Panc1 (cell line): ENCODE measurements around the gene SFMBT1. TPM values are rescaled to one million over a fixed set of nuclear protein-coding genes. Genes with fewer than 3 reads are reported as not detected.

Experiments used
- ATAC-seq: fragments of 200-7000 bp; cut with Tn5 transposase; 2 replicates; pipeline ENCODE4 v1.9.1; 2020; ENCODE audit warnings: mild to moderate bottlenecking, moderate library complexity
- BruUV-seq: library from RNA; stranded (reverse); fragments of 400-500 nt; replicated peaks from 2 replicates; lab custom pipeline; 2021; lab: Mats Ljungman, UMichigan
- CTCF ChIA-PET: fragments of 300-600 bp; sonication (Branson Sonifier 250); formaldehyde crosslinking; loops from one replicate; lab custom pipeline; 2022; ENCODE audit warnings: antibody characterized with exemption; lab: Charles Lee
- POLR2A ChIA-PET: fragments of 300-600 bp; sonication (Branson Sonifier 250); formaldehyde crosslinking; loops from one replicate; lab custom pipeline; 2022; ENCODE audit warnings: antibody characterized with exemption; lab: Charles Lee
- DNase-seq: peaks from one replicate; pipeline ENCODE4 v3.0.0-alpha.2; 2010; ENCODE audit warnings: low read depth, low spot score
- H3K27ac ChIP-seq: 2 replicates; pipeline ENCODE4 v1.5.1; 2011; ENCODE audit warnings: mild to moderate bottlenecking, low read length, inconsistent platforms
- H3K27me3 ChIP-seq: fragments of 200-500 bp; sonication (Bioruptor generic); 2 replicates; pipeline ENCODE4 v1.6.0; 2014; ENCODE audit warnings: low read length, inconsistent platforms; ENCODE audit not compliant: control insufficient read depth, insufficient read depth
- H3K36me3 ChIP-seq: fragments of 200-500 bp; sonication (Bioruptor generic); 2 replicates; pipeline ENCODE4 v1.5.1; 2014; ENCODE audit warnings: inconsistent platforms, mild to moderate bottlenecking, low read length, moderate library complexity; ENCODE audit not compliant: control insufficient read depth, insufficient read depth
- H3K4me1 ChIP-seq: 2 replicates; pipeline ENCODE4 v1.5.1; 2011; ENCODE audit warnings: inconsistent platforms, mild to moderate bottlenecking, low read length, moderate library complexity; ENCODE audit not compliant: control insufficient read depth, insufficient read depth
- H3K4me3 ChIP-seq, 2 experiments: 2 replicates each; pipeline ENCODE4 v1.5.1; 2011 to 2012; ENCODE audit warnings: low read depth in 2 of 2, low read length in 2 of 2, mild to moderate bottlenecking in 2 of 2, inconsistent platforms in 1 of 2, moderate library complexity in 1 of 2
- H3K9me3 ChIP-seq: fragments of 200-500 bp; sonication (Bioruptor generic); 2 replicates; pipeline ENCODE4 v1.5.1; 2014; ENCODE audit warnings: low read depth, mild to moderate bottlenecking, inconsistent platforms, low read length, moderate library complexity; ENCODE audit not compliant: control insufficient read depth, insufficient read depth
- POLR2AphosphoS5 ChIP-seq: IDR thresholded peaks from 2 replicates; pipeline ENCODE4 v1.6.1; 2012; ENCODE audit warnings: mild to moderate bottlenecking, low read depth, low read length, moderate library complexity
- SIN3A ChIP-seq: IDR thresholded peaks from 2 replicates; pipeline ENCODE4 v1.6.1; 2012; ENCODE audit warnings: low read depth, mild to moderate bottlenecking, low read length, moderate library complexity, borderline replicate concordance; ENCODE audit not compliant: insufficient read depth
- TCF7L2 ChIP-seq: IDR thresholded peaks from 2 replicates; pipeline ENCODE4 v1.6.1; 2011; ENCODE audit warnings: mild to moderate bottlenecking, low read depth, low read length, inconsistent platforms
- in situ Hi-C: cut with HindIII; loops from 2 replicates; pipeline ENCODE4 v1.10.0; 2016; ENCODE audit warnings: low sequenced_read_pairs, low pct_unique_long_range_greater_than_20kb
- intact Hi-C: fragments of 100-400 bp; cut with micrococcal nuclease; formaldehyde crosslinking; loops from one replicate; pipeline ENCODE4 v1.10.0; 2022; ENCODE audit not compliant: unreplicated experiment
- total RNA-seq: library from RNA; stranded (reverse); gene quantifications from one replicate; pipeline ENCODE4 v1.2.1, GENCODE V29; 2021; ENCODE audit not compliant: unreplicated experiment
- TF ChIP-seq, protein P1 (sequence below), 2 experiments: IDR thresholded peaks; 2 replicates each; pipeline ENCODE4 v1.6.1; 2011 to 2012; ENCODE audit warnings: low read depth in 2 of 2, control low read depth in 1 of 2, low read length in 1 of 2, mild to moderate bottlenecking in 1 of 2, moderate library complexity in 1 of 2; ENCODE audit not compliant: insufficient read depth in 1 of 2
- TF ChIP-seq, protein P2 (sequence below): fragments of 450-650 bp; IDR thresholded peaks from 2 replicates; pipeline ENCODE4 v1.5.1; 2017; ENCODE audit warnings: mild to moderate bottlenecking

The SFMBT1 gene
- total RNA-seq, 1 experiment from 2014 or later: 24.4 TPM

DNA sequence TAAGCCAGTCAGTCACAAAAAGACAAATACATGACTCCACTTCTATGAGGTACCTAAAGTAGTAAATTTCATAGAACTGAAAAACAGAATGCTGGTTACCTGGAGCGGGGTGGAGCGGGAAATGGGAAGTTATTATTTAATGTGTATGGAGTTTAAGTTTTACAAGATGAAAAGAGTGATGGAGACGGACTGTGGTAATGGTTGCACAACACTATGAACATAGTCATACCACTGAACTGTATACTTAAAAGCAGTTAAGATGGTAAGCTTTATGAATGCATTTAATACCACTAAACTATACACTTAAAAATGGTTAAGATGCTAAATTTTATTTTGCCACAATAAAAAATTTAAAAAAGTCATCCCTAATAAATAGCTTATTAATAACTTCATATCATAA lies 23.2 kb downstream of the SFMBT1 start:
- no TSS peak for BruUV-seq
- intact Hi-C loops (no loop called here), in situ Hi-C loops (no loop called here)
- DNase-seq: no peak
- Histone ChIP-seq H3K27me3 (no peaks in the 10 kb centered on the region), H3K36me3 (no peaks in the 10 kb centered on the region), H3K27ac (no peak overlapping the region), H3K4me3 (no peak overlapping the region), H3K9me3 (no peaks in the 10 kb centered on the region), H3K4me1 (peaks cover 7% of the 10 kb centered on the region)
- no peak for TF ChIP-seq POLR2AphosphoS5
- no peak for TF ChIP-seq SIN3A
- TF ChIP-seq TCF7L2: no peak
- TF ChIP-seq, protein P1, sequence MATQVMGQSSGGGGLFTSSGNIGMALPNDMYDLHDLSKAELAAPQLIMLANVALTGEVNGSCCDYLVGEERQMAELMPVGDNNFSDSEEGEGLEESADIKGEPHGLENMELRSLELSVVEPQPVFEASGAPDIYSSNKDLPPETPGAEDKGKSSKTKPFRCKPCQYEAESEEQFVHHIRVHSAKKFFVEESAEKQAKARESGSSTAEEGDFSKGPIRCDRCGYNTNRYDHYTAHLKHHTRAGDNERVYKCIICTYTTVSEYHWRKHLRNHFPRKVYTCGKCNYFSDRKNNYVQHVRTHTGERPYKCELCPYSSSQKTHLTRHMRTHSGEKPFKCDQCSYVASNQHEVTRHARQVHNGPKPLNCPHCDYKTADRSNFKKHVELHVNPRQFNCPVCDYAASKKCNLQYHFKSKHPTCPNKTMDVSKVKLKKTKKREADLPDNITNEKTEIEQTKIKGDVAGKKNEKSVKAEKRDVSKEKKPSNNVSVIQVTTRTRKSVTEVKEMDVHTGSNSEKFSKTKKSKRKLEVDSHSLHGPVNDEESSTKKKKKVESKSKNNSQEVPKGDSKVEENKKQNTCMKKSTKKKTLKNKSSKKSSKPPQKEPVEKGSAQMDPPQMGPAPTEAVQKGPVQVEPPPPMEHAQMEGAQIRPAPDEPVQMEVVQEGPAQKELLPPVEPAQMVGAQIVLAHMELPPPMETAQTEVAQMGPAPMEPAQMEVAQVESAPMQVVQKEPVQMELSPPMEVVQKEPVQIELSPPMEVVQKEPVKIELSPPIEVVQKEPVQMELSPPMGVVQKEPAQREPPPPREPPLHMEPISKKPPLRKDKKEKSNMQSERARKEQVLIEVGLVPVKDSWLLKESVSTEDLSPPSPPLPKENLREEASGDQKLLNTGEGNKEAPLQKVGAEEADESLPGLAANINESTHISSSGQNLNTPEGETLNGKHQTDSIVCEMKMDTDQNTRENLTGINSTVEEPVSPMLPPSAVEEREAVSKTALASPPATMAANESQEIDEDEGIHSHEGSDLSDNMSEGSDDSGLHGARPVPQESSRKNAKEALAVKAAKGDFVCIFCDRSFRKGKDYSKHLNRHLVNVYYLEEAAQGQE (IDR thresholded peaks at IDR 0.05; ENCODE audit: insufficient read depth in 1 of 2, low read depth in 2 of 2, low read length in 1 of 2): no peak
- TF ChIP-seq, protein P2, sequence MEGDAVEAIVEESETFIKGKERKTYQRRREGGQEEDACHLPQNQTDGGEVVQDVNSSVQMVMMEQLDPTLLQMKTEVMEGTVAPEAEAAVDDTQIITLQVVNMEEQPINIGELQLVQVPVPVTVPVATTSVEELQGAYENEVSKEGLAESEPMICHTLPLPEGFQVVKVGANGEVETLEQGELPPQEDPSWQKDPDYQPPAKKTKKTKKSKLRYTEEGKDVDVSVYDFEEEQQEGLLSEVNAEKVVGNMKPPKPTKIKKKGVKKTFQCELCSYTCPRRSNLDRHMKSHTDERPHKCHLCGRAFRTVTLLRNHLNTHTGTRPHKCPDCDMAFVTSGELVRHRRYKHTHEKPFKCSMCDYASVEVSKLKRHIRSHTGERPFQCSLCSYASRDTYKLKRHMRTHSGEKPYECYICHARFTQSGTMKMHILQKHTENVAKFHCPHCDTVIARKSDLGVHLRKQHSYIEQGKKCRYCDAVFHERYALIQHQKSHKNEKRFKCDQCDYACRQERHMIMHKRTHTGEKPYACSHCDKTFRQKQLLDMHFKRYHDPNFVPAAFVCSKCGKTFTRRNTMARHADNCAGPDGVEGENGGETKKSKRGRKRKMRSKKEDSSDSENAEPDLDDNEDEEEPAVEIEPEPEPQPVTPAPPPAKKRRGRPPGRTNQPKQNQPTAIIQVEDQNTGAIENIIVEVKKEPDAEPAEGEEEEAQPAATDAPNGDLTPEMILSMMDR: no peak
- ChIA-PET POLR2A (no interaction called here), CTCF (no interaction called here)
- no peak for ATAC-seq

DNA sequence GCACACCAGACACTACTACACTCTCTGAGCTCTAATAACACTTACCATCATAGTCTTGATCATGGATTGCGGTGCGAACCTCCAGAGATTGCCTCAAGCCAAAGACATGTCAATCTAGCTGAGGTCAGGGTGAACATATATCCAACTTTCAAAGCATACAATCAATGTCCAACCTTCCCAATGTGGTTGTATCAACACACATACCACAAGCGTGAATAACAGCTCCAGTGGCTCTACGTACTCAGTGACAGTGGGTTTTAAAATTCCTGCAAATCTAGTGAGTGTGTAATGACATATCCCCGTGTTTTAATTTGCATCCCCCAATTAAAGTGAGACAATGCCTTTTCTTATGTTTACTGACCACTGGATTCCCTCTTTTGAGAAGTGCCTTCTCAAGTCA lies 29.6 kb downstream of the SFMBT1 start:
- Histone ChIP-seq H3K36me3 (no peaks in the 10 kb centered on the region), H3K4me3 (no peak overlapping the region), H3K27ac (no peak overlapping the region), H3K4me1 (peaks cover 2% of the 10 kb centered on the region), H3K27me3 (no peaks in the 10 kb centered on the region), H3K9me3 (no peaks in the 10 kb centered on the region)
- DNase-seq: no peak
- ChIA-PET CTCF (no interaction called here), POLR2A (no interaction called here)
- intact Hi-C loops: no loop called here
- BruUV-seq: TSS peak; percentile 22
- in situ Hi-C loops: no loop called here
- ATAC-seq: no peak
- TF ChIP-seq TCF7L2 (no peak), SIN3A (no peak), POLR2AphosphoS5 (no peak)
- TF ChIP-seq, protein P2: no peak
- TF ChIP-seq, protein P1 (IDR thresholded peaks at IDR 0.05; ENCODE audit: insufficient read depth in 1 of 2, low read depth in 2 of 2, low read length in 1 of 2): no peak
